Measurements from ENCODE around the gene IL1RL2. TPM values are rescaled to one million over a fixed set of nuclear protein-coding genes. Genes with fewer than 3 reads are reported as not detected.

IL1RL2 gene
- total RNA-seq, 1 donor, result 1.7 TPM

Other genes starting within 250 kb of the IL1RL2 start
- 0.57 and 0.81 TPM in 2 replicates for gene IL1R2, start 195.1 kb upstream of the IL1RL2 start, total RNA-seq (ENCODE audit: low replicate concordance)
- 150 and 152 TPM in 2 replicates for gene IL1R1, start 44.3 kb upstream of the IL1RL2 start, total RNA-seq (ENCODE audit: low replicate concordance)
- 4.9 and 8.2 TPM in 2 replicates for gene IL1RL1, start 124.5 kb downstream of the IL1RL2 start, total RNA-seq (ENCODE audit: low replicate concordance)
- gene IL18R1, start 168.8 kb downstream of the IL1RL2 start, total RNA-seq (ENCODE audit: low replicate concordance), result 4.7 and 6.8 TPM in 2 replicates
- gene IL18RAP, start 236.1 kb downstream of the IL1RL2 start, total RNA-seq (ENCODE audit: low replicate concordance), result 0.09 TPM in 1 of 2 replicates, not detected in the other